SH-SY5Y (cell line): ENCODE results near the gene SPATA31E1.

Experiments
- GATA2 ChIP-seq: IDR thresholded peaks from 2 replicates; pipeline ENCODE4 v1.6.1; 2011; ENCODE audit warnings: mild to moderate bottlenecking, low read depth, low read length
- GATA3 ChIP-seq: IDR thresholded peaks from 2 replicates; pipeline ENCODE4 v1.6.1; 2011; ENCODE audit warnings: low read depth, mild to moderate bottlenecking, low read length, moderate library complexity

DNA sequence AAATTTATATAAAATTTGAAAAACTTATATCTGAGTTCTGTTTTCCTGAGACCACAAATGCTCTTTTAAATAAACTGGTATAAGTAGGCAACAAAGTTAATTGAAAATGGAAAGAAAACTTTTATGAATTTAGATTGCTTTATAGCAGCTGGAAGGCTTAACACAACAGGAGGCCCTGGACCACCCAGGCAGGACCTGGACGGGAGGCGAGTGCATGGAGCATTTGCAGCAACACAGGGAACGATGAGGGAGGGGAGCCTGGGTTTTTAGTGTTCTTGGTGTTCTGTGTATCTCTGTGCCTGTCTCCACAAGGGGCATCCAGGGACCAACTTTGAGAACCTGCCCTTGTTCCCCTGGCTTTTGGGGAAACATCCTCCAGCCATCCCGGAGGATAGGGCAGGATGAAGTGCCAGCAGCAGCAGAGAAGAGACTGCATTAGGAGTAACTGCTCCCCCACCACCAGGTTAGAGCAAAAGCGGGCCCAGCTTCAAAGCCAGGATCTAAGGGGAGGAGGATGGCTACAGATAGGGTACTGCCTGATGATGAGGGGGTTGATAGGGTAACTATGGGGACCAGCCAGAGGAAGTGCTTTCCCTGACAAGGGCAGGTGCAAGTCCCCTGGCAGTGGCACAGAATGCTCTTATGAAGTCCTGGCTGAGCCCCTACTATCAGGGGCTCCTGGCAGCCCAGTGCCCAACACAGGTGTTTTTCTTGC lies 6.7 kb upstream of the SPATA31E1 start:
- TF ChIP-seq GATA2 (no peak), GATA3 (no peak)
